GM21786 (cell line): ENCODE measurements around the gene GSG1L.

Experiments
- ATAC-seq: cut with Tn5 transposase; IDR thresholded peaks from one replicate; pipeline ENCODE4 v1.9.1; 2021; ENCODE audit not compliant: unreplicated experiment

The GSG1L gene

DNA sequence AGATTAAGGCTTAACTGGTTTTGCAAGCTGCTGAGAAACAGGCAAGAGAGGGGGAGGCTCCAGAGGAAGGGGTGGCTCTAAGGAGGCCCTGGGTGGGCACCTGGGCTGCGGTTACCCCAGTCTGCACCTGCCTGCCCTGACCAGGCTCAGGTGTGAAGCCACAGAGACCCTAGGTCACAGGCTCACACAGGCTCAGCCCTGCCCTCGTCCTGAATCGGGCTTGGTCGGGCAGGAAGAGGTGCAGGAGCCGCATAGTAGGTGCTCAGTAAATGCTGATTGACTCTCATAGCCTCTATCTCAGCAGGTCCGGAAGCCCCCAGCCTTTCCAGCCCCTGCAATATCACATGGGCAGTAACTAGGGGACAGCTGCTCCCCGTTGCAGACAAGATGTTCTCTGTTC lies 203.4 kb downstream of the GSG1L start:
- no peak for ATAC-seq

DNA sequence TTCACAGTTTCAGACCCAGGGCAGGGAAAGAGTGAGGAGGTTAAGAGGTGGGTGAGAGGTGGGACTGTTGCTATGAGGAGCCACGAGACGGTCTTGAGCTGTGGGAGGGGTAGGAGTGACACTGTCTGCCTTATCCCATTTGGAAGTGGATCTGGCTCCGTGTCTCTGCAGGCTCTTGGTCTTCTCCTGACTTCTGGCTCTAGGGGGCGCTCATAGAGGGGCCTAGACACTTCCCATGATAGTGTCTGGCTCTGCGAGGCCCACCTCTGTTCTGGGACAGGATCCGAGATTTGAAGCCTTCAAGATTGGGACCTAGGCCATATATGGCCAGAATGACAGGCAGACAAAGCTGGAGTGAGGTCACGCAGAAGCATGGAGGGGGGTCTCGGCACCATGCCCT lies 204.5 kb downstream of the GSG1L start:
- no peak for ATAC-seq

DNA sequence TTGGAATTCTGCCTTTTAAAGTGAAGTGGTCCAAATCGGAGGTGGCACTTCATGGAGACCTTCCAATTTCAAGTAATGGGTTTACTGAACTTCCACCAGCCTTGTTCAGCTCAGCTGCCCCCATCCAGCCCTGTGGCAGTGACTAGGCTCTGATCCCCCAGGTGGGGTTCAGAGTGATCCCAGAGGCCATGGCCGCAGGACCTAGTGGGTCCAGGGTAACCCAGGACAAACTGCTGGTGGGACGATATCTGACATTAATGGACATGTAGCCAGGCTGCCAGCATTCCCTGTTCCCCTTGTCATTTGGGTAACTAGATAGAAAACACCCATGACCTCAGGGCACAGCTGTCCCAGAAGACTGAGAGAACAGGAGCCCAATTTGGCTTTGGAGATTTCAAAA lies 209.9 kb downstream of the GSG1L start:
- ATAC-seq = no peak

DNA sequence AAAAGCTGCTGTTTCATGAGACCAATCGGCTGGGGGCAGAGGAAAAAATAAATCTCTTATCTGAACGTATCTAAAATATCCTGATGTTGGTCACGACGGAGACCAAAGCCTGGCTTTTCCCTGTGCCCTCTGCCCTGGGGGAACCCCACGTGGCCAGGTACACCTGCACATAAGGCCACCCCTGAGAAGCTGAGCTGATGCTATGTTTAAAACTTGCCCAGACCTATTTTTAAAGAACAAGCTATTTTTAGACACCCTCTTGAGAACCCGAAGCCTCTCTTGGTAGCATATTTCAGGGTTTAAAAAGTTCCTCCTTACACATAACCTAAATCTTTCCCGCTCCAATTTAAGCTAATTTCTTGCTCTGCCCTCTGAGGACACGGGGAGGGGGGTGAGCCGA lies 210.4 kb downstream of the GSG1L start:
- ATAC-seq = no peak

DNA sequence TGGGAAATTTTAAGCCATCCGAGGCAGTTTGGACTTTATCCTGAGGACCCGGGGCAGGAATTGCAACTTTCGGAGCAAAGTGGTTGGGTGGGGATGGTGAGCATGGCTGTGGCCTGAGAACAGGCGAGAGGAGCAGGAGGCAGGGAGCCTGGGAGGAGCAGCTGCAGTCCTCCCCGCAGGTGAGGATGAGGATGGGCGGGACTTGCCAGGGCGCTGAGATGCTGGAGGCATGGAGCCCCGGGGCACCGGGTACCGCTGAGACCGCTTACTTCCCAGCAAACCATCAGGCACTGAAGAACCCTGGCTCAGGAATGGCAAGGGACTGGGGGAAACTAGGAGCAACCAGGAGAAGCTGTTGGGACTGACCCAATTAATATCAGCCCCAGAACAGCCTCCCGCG lies 210.8 kb downstream of the GSG1L start:
- ATAC-seq = no peak

DNA sequence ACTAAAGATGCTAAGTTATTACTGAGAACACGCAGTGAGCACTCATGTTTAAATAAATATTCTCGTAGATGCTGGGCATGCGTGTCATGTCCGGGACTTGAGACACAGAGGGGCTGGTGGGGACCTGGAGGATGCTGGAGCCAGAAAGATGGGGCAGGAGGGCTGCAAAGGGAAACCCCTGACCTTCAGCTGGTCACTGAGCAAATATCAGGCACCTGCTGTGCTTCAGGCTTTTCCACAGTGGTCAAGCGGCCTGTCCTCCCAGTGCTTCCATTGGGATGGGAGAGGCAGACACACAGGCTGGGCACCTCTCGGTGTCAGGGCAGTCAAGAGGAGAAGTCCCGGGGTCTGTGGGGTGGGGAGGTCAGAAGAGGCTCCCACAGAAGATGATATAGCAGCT lies 211.4 kb downstream of the GSG1L start:
- no peak for ATAC-seq

DNA sequence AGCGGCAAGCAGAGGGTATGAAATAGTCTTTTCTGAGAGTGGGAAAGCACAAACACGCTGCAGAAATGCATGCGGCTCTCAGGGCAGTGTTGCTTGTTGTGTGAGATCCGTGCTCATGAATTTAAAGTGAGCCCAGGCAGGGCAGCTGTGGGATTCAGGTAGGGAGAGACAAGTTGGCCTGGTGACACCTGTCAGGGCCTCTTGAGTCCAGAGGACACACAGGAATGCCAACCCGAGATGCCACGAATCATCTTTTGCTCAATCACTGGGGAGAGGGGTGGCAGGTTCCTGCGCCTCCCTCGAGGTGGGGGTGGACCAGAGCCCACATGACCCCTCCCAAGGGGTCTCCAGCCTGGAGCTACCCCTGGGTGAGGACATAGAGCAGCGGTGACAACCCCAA lies 211.9 kb downstream of the GSG1L start:
- ATAC-seq = no peak

DNA sequence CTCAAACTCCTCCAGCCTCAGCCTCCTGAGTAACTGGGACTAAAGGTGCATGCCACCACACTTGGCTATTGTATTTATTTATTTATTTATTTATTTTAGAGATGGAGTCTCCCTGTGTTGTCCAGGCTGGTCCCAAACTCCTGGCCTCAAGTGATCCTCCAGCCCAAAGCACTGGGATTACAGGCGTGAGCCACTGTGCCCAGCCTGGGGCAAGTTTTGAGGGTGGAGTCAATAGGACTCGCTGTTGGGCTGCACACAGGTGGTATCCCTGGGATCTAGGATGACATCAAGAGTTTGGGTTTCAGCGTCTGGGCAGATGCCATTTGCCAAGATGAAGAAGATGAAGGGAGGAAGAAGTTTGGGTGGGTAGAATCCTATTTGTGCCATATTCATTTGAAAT lies 213.9 kb downstream of the GSG1L start:
- no peak for ATAC-seq

DNA sequence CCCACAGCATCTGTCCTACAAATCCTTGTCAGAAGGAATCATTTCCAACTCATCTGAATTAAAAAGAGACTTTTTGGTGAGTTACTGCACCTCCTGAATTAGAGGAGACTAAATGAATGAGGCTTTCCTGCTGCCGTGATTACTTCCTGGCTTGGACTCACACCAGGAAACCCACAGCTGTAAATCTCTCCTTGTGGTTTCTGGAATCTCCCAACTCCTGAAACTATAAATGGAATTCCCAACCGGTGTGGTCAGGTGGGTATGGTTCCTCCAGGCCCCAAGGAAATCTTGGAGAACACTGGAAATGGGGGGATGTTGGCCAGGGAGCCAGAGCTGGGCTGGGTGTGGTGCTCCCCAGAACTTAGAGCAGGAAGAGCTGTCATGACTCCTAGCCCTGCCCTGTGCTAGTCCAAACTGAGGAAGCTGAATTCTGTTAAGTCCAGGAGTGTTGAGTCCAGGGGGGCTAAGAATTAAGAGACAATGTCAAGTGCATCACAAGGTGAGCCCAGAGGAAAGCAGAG lies 216.4 kb downstream of the GSG1L start:
- no peak for ATAC-seq

DNA sequence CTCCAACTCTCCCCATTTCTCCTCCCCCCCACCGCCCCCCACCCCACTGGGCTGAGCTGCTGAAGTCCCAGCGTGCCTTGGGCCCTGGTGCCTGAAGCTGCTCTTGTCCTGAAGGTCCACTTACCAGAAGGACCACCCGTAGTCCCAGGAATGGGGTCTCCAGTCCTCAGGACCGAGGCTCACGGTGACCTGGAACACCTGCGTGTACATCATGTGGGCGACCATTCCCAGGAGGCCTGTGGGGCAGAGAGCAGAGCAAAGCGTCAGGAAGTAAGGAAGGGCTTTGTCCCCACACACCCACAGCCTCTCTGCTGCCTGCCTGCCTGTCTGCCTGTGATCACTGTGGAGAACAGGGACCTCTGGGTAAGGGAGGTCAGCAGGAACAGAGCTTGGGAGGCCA lies 218.7 kb downstream of the GSG1L start:
- ATAC-seq = no peak

DNA sequence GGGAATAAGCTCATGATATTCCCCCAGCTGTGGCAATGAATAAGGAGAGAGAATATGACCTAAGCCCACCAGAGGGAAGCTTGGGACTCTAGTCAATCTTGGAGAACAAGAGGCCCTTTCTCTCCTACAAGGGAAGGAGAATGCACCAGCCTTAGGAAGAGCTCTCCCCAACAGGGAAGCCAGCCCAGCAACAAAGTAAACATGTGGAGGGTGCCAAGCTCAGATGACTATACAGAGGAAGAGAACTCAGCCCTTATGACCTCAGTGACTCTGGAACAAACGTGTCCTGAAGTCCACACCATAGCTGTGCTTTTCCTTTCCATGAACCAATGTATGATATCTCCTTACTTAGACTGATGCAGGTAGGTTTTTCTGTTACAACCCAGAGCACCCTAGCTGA lies 219.7 kb downstream of the GSG1L start:
- ATAC-seq = no peak

DNA sequence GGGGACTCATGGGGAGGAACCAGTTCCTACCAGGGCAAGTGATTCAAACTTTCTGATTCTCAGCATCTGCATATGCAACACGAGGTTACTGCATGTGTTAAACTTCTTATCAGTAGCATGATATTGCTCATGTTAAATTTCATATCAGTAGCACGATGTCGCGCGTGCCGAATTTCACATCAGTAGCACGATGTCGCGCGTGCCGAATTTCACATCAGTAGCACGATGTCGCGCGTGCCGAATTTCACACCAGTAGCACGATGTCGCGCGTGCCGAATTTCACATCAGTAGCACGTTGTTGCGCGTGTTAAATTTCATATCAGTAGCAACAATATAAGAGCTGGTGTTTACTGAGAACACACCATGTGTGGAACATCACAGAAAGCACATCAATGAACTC lies 221.6 kb downstream of the GSG1L start:
- no peak for ATAC-seq

DNA sequence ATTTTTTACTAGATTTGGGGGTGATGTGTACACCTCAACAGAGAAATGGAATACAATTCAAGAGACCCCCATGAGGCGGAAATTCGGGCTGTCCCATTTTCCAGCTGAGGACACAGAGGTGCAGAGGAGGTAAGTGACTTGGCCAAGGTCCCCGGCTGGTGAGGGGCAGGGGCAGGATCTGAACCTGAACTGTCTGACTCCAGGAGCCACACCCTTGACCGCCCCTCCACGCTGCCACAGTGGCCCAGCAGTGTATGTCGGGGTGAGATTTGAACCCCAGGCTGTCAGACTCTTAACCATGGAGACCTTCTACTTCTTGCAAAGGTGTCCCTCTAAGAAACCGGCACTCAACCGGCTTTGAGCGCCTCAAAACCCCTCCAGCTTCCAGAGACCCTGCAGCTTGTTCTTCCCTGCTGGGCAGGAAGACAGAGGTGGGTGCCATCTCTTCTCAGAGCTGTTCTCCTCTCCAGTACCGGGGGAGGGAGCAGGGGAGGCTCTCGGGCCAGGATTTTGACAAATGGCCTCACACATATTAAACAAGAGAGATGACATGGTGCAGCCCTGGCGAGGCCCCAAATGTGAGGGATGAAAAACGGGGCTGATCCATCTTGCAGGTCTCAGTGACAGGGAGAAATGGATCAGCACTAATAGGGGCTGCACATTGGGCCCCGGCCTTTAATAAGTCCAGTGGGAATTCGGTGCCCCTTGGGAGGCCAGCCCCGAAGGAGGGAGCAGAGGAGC lies 222.3 kb downstream of the GSG1L start:
- ATAC-seq = no peak

DNA sequence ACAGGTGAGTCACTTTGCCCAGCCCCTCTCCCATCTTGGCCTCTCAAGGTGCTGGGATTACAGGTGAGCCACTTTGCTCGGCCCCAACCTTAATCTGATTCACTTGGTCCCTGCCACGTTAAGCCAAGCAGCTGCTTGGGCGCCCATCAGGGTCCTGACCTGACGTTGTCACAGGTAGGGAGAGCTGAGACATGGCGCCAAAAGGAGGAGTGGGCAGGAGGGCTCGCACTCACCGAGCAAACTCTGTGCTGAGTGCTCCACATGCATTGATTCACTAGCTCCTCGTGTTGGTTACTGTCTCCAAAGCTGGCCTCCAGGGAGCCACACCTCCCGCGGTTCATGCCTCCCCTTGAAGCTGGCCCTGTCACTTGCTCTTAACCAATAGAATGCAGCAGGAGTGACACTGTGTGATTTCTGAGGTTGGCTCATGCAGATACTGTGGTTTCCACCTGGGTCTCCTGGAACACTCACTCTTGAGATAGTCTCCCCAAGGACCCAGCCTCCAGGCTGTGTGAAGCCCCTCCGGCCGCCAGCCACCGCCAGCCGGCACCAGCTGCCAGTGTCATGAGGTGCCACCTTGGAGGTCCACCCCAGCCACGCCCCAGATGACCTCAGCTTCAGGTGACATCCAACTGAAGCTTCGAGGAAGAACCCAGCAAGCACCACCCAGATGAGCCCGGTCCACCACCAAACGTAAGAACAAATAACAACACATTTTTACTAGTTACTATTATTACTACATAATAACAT lies 223.0 kb downstream of the GSG1L start:
- ATAC-seq = no peak

DNA sequence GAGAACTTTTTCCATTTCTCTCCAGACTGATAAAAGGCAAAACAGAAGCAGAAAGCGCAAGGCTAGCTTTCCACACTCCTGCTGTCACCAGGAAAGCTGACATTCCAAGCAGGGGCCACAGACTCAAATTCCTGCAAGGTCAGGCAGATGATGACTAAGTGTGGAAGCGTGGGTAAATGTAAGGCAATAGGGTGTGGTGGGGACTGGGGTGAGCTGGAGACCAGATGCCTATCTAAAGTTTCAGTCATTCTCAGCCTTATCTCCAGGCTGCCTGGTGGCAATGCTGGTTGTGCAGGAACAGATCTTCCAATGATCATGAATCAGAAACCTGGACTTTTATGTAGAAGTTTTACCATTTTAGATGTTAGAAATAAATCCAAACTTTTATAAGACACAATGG lies 224.1 kb downstream of the GSG1L start:
- no peak for ATAC-seq

DNA sequence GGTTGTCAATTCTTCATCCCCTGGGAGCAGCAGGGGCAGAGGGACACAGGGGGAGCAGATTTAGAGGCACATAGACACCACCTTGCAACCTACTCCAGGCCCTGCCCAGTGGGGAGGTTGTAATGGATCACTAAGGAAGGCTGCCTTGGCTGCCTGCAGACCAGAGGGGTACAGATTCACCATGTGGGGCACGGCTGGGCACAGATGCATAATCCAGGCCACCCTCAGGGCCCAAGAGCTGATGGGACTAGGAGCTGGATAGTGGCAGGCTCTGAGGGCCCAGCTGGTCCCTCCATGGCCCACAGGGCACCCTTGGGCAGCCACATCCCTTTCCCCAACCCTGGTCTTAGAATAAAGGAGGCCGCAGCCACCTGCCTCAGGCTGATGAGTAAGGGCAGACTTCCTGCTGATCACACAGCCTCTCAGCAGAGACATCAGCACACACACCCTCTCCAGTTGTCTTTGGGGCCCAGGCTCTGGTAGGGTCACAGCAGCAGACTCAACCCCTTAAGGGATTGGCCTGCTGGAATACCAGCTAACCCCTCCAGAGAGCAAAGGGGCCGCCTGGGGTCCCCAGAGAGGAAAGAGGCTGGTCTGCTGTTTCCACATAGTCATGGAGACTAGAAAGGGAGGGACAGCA lies 224.9 kb downstream of the GSG1L start:
- no peak for ATAC-seq

DNA sequence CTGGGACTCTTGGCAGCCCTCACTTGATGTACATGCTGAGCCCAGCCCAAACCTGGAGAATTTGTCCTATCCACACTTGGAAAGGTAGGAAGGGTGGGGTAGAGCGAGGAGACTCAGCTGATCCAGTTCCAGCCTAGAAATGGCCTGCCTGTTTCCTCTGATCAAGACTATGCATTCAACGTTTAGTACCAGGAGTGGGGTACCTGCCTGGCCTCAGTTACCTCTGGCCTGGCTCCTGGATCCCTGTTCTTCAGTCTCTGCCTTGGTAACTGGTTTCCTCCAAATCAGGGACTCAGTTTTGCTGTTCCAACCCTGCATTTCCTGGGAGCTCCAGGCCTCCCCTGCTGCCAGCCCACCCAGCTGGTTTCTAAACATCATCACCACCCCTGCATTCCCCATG lies 233.5 kb downstream of the GSG1L start:
- ATAC-seq = no peak

DNA sequence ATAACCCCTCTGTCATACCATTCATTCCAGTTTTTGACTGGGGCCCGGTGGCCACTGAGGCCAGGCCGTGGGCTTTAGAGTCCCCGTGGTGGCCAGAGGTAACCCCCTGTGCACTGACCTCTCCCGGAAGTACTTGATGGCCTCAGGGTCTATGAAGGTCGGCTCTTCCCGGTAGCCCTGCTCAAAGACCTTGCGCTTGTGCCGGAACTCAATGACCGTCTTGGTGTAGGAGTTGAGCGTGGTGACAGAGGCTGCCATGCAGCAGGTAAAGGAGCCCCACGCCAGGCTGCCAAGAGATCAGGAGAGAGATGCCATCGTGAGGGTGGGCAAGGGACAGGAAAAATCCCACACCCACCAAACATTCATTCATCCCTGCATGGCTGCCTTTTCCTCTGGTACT lies 234.8 kb downstream of the GSG1L start:
- ATAC-seq = no peak

DNA sequence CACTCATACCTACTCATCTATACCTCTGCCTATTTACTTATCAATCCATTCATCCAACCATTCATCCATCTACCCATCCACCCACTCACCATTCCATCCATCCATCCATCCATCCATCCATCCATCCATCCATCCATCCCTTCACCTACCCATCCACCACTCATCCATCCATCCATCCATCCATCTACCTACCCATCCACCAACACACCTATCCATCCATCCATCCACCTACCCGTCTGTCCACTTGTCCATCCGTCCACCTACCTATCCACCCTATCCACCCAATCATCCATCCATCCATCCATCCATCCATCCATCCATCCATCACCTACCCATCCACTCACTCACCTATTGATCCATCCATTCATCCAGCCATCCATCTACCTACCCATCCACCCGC lies 235.7 kb downstream of the GSG1L start:
- ATAC-seq = no peak

DNA sequence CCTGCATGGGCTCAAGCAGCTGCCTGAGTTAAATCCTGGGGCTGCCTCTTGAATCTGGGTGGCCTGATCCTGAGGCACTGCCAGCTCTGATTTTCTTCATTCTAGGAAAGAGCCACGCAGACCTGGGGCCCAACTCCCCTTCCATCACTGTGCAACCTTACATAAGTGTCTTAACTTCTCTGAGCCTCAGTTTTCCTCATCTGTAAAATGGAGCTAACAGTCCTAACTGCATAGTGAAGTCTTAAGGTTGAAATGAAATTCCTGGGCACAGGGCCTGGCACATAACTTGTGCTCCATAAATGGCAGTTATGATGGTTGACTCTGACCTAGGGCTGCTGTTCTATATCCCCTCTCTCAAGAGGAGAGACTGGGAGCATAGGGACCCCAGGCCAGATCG lies 236.6 kb downstream of the GSG1L start:
- ATAC-seq = no peak

DNA sequence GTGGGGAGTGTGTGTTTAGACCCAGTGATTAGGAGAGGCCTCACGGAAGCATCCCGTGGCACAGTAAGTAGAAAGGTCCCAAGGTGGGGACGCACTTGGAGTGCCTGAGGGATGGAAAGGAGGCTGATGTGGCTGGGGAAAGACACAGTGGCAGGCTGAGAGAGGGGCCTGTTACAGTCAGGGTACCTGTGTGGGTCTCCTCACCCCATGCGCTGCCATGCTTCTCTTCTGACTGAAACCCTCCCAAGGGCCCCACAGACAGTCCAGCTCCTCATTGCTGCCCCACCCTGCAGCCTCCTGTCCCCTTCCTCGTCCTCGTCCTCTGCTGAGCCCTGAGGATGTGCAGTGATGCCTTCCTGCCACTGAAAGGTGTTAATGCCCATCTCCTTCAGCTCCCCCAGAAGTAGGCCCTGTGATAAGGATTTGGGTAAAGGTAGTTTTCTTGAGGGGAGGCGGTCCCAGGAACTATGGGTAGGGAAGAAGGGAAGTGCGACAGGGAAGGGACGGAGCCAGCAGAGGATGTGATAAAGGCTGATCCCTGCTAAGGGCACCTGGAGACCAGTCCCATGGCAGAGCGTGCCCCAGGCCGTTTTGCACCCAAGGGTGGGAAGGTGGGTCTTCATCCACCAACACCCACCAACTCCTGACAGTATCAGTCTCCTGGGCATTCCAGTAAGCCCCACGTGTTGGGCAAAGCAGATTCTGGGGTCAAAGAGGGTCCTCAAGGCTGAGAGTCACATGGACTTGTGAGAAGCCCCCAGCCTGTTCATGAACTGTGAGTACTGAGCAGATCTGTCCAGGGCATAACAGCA lies 237.2 kb downstream of the GSG1L start:
- no peak for ATAC-seq
